T-helper 1 cell treated with Interleukin-12 subunit alpha and Interleukin-12 subunit beta and Interleukin-4 antibody, amounts not matched to agents 30 μg/mL and 1 μg/mL, for 36 hours (primary cell): ENCODE measurements around the gene UNC5A.

Experiments
- H3K27ac Mint-ChIP-seq: one replicate; pipeline ENCODE4 v1.8.0; 2021; ENCODE audit warnings: mild to moderate bottlenecking, mixed read lengths
- H3K27me3 Mint-ChIP-seq: one replicate; pipeline ENCODE4 v1.8.0; 2021; ENCODE audit warnings: low read depth, mixed read lengths
- H3K36me3 Mint-ChIP-seq: one replicate; pipeline ENCODE4 v1.8.0; 2021; ENCODE audit warnings: low read depth, mixed read lengths
- H3K4me1 Mint-ChIP-seq: one replicate; pipeline ENCODE4 v1.8.0; 2021; ENCODE audit warnings: low read depth, mixed read lengths
- H3K4me3 Mint-ChIP-seq: one replicate; pipeline ENCODE4 v1.8.0; 2021; ENCODE audit warnings: mild to moderate bottlenecking, moderate library complexity, mixed read lengths
- H3K9me3 Mint-ChIP-seq: one replicate; pipeline ENCODE4 v1.8.0; 2021; ENCODE audit warnings: mixed read lengths

The UNC5A gene

DNA sequence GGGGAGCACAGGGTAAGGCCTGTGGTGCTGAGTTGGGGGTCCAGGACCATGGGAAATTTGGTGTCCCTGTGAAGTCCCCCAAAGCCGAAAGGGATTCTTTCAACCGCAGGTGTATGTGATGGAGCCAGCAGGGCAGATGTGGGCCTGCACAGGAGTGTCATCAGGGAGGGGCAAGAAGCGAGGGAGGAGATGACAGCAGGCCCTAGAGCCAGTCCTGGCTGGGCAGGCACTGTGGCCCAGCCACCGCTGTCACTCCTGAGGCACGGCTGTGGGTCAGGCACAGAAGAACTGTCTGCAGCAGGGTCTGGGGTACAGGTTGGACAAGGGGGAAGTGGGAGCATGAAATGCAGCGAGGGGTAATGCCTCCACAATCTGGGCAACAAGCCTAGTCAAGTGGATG is 83.9 kb downstream of the UNC5A start:
- Mint-ChIP-seq H3K4me3 (no peak overlapping the region), H3K27ac (no peak overlapping the region), H3K27me3 (no peaks in the 10 kb centered on the region), H3K9me3 (no peaks in the 10 kb centered on the region), H3K4me1 (peaks cover 10% of the 10 kb centered on the region), H3K36me3 (peaks cover 2% of the 10 kb centered on the region)

DNA sequence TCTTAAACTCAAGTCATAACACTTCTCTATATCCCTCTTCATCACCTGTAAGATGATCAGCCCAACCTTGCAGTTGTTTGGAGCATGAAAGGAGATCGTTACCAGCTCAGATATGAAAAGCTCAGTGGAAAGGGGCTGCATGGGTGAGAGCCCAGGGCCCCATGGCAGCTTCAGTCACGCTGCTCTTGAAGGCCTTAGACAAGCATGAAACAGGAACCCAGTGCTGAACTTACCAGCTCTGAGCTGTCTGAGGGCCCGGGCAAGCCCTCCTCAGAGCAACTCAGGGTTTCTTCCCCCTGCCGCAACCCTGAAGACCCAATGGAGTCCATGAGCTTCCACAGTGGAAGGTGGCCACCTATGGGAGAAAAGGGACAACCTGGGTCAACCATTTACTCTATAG is 85.5 kb downstream of the UNC5A start:
- no peak overlapping the region for H3K4me3 Mint-ChIP-seq
- H3K4me1 Mint-ChIP-seq, result peaks cover 20% of the 10 kb centered on the region
- H3K36me3 Mint-ChIP-seq, result peaks cover 4% of the 10 kb centered on the region
- no peaks in the 10 kb centered on the region for H3K9me3 Mint-ChIP-seq
- no peak overlapping the region for H3K27ac Mint-ChIP-seq
- no peaks in the 10 kb centered on the region for H3K27me3 Mint-ChIP-seq

DNA sequence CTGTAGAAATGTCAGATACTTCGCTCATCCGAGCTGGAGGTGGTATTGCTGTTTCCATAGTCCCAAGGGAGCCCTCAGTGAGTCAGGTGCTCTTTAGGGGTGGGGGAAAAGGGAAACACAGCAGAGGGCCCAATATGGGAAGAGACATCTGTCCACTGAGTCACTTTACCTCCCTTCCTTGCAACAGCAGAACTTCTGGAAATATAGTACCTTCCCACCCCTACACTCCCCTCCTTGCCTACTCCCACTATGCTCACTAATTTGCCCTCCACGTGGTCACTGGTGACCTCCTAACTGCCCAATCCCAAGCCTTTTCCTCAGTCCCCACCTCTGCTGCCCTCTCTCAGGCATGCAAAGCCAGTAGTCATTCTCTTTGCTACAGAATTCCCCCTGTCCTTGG is 86.9 kb downstream of the UNC5A start:
- no peaks in the 10 kb centered on the region for H3K27me3 Mint-ChIP-seq
- peaks cover 13% of the 10 kb centered on the region for H3K36me3 Mint-ChIP-seq
- H3K9me3 Mint-ChIP-seq, result no peaks in the 10 kb centered on the region
- H3K27ac Mint-ChIP-seq, result no peak overlapping the region
- H3K4me1 Mint-ChIP-seq, result peaks cover 31% of the 10 kb centered on the region
- no peak overlapping the region for H3K4me3 Mint-ChIP-seq

DNA sequence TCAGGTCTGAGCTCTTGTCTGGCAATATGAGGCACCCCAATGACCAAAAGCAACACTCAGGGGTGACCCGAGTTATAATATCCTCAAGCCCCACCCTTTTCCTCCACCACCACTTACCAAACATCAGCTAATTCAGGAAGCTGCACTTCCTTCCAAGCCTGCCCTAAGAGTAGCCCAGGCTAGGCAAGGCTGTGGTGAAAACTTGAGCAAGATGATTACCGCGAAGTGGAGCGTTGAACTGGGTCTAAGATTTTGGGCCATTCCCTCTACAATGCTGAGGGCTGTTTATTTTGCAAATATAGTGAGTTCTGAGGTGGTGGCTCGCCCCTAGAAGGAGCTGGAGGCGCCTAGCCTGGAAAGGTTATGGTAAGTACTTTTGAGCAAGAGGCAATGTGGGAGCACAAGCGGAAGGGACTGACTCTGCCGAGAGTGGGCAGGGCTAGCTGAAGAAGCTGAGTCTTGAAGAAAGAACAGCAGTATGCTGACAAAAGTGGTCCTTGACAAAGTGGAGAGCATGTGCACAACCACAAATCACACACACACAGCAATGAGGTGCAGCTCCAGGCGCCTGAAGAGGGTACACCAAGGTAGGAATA is 89.0 kb downstream of the UNC5A start, which contains the start of gene HK3:
Gene HK3, minus strand, starts transcription at position 51 of the 596 bp plus-strand sequence. CDS start 3,187 bp downstream, outside the sequence.
- H3K36me3 Mint-ChIP-seq, result peaks cover 27% of the 10 kb centered on the region
- H3K4me1 Mint-ChIP-seq, result peaks cover 36% of the 10 kb centered on the region
- peak within 1 kb of the TSS; percentile 30 for H3K4me3 Mint-ChIP-seq
- peak within 1 kb of the TSS; percentile 44 for H3K27ac Mint-ChIP-seq
- H3K9me3 Mint-ChIP-seq, result no peaks in the 10 kb centered on the region
- H3K27me3 Mint-ChIP-seq, result no peaks in the 10 kb centered on the region

DNA sequence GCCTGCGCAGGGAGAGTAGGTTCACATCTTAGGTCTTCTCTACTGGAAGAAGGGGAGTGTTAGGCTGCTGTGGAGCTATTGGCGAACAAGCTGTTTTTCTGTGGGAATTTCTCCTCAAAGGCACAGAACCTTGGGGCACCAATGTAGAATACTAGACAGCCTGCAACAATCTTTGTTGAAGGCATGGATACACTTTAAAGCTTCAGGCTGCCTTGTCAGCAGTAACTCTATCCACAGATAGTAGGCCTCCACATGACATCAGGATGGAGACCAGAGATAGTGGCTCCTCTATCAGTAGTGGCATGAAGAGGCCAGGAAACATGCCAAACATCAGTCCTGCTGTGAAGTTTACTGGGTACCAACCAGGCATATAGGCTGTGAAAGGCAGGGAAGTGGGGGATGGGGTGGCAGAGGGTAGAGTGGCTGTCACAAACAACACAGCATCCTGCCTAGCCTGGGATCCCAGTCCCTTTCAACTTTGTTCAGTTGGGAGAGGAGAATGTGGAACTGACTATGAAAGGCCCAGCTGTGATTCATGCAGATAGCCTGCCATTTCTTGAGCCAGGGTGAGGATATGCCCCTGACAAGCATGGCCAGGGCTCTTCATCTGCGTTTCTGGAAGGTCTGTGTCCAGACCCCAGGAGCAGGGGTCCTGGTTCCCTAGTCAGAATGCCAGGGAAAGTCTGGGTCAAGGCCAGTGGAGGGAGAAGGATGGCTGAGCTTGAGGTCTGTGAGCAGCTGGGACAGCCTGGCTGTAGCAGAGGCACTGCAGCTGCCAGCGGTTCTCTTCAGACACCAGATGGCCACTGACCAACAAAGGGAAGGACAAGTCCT is 89.8 kb downstream of the UNC5A start:
- Mint-ChIP-seq H3K9me3 (no peaks in the 10 kb centered on the region), H3K36me3 (peaks cover 34% of the 10 kb centered on the region), H3K27me3 (no peaks in the 10 kb centered on the region), H3K4me3 (no peak overlapping the region), H3K4me1 (peaks cover 36% of the 10 kb centered on the region), H3K27ac (no peak overlapping the region)

DNA sequence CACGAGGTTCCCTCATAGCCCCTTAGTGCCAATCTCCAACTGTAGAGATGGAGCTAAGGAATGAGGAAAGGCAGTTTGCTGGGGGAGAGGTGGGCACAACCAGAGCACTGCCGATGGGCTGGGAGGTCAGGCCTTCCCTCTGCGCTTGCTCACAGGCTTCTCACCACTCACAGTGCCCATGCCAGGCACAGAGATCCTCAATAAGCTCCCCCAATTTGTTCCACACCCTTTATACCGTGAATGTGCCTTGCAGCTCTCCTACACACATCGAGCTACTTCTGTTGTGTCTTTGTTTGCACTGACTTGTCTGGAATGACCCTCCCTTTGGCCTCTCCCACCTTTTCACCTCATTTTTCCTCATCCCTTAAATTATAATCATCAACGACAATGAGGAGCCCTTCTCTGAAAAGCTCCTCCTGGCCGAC is 90.4 kb downstream of the UNC5A start:
- Mint-ChIP-seq H3K36me3 (peaks cover 40% of the 10 kb centered on the region), H3K27ac (no peak overlapping the region), H3K4me3 (no peak overlapping the region), H3K9me3 (no peaks in the 10 kb centered on the region), H3K4me1 (peaks cover 33% of the 10 kb centered on the region), H3K27me3 (no peaks in the 10 kb centered on the region)

DNA sequence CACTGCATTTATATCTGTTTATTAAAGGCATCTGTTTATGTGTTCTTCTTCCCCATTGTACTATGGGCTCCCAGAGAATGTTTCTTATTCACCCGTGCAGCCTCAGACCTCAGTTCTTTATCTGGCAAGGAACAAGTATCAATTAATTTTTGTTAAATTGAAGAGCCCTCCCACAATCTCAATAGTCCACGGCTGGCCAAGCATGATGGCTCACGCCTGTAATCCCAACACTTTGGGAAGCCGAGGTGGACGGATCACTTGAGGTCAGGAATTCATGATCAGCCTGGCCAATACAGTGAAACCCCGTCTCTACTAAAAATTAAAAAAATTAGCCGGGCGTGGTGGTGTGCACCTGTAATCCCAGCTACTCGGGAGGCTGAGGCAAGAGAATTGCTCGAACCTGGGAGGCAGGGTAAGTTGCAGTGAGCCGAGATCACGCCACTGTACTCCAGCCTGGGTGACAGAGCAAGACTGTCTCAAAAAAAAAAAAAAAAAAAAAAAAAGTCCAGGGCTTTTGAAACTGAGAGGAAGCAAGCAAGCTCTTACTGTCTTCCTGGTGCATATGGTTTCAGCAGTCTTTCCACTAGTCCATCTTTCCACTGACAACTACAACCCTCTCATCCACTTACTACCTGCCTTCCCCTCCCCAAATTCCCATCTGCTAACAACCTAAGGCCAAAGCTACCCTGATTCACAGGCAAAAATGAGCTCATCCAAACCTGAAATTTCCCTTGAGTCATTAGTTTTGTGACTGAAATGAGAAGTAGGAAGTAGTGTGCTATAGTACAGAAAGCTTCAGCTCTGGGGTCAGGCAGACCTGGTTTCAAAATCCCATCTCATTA is 91.1 kb downstream of the UNC5A start:
- H3K27me3 Mint-ChIP-seq, result no peaks in the 10 kb centered on the region
- H3K4me1 Mint-ChIP-seq, result peaks cover 33% of the 10 kb centered on the region
- H3K9me3 Mint-ChIP-seq, result no peaks in the 10 kb centered on the region
- H3K36me3 Mint-ChIP-seq, result peaks cover 44% of the 10 kb centered on the region
- no peak overlapping the region for H3K4me3 Mint-ChIP-seq
- H3K27ac Mint-ChIP-seq, result peak overlapping the region; percentile 77

DNA sequence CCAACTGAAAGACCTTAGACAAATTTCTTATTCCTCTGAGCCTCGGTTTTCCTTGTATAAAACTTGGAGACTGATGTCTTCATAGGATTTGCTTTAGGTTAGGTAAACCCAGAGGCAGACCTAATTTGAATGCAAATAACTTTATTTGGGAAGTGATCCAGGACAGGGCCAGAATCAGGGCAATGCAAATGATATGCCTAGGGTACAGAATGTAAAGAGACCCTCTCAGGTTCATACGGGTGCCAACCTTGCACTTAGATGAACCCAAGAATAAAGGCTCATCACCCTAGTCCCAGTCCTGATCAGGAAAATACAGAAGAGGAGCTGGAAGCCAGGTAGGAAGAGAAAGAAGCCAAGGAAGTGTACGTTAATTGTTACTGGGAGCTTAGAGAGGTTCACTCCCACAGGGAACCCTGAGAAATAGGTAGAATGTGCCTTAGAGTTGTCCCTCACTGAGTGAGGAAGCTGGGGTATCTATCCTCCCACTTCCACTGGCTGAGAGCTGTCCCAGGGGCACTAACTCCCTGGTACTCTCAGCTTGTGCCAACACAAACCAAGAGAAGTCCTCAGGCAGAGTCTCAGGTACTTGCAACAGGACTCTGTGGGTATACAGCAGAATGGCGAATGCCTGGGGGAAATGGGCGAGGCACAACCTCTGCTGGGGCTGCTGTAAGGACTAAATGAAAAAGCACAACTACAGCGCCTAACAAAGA is 91.9 kb downstream of the UNC5A start:
- Mint-ChIP-seq H3K27ac (peak overlapping the region; percentile 77), H3K36me3 (peaks cover 46% of the 10 kb centered on the region), H3K27me3 (no peaks in the 10 kb centered on the region), H3K4me3 (no peak overlapping the region), H3K4me1 (peaks cover 31% of the 10 kb centered on the region), H3K9me3 (no peaks in the 10 kb centered on the region)

DNA sequence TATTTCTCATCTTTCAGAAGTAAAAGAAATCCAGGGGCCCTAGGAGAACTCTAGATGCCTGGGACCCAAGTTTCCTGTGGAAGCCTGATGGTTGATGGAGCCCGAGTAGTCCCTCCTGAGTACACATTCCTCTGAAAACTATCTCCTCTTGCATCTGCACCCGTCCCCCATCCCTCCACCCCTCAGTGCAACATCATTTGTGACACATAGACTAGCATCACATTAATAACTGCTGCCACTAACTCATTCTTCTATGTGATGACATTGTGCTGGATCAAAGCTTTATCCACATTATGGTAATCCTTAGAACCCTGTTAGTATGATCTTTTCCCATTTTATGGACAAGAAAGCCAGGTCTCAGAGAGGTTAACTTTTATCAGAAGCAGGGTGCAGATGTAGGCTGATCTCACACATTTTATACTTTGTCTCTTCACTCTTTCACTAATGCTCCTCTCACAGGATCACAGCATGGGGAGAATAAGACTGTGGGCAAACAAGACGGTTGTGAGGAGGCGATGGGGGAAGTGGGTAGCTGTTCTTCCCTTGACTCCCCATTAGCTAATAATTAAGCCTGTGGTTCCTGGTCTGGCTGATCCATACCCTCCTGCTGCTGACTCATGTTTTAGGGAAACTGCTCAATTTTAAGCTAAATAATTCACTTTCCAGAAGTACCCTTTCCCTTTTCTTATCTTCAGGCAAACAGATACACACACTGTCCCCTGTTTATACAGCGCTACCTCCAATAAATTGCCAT is 92.7 kb downstream of the UNC5A start:
- H3K9me3 Mint-ChIP-seq, result no peaks in the 10 kb centered on the region
- peaks cover 31% of the 10 kb centered on the region for H3K4me1 Mint-ChIP-seq
- H3K27ac Mint-ChIP-seq, result peak overlapping the region; percentile 6
- H3K27me3 Mint-ChIP-seq, result no peaks in the 10 kb centered on the region
- peaks cover 51% of the 10 kb centered on the region for H3K36me3 Mint-ChIP-seq
- H3K4me3 Mint-ChIP-seq, result no peak overlapping the region

DNA sequence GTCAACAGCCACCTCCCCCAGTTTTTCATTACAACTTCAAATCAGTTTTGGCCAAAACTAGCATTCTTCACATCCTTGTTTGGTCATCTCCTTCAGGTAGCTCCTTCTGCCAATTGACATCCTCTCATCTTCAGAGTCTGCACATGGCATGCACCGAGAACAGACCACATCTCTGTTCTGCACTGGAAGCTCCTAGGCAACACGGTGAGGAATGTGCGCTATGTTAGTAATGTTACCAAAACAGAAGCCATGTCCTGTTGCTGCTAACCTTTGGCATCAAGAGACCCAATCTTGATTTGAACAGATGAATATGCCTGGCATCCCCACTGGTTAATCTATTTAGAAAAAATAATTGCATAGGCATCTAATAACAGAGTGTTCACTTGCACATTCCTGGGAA is 93.9 kb downstream of the UNC5A start:
- Mint-ChIP-seq H3K9me3 (no peaks in the 10 kb centered on the region), H3K27me3 (no peaks in the 10 kb centered on the region), H3K36me3 (peaks cover 56% of the 10 kb centered on the region), H3K4me3 (no peak overlapping the region), H3K27ac (no peak overlapping the region), H3K4me1 (peaks cover 27% of the 10 kb centered on the region)

DNA sequence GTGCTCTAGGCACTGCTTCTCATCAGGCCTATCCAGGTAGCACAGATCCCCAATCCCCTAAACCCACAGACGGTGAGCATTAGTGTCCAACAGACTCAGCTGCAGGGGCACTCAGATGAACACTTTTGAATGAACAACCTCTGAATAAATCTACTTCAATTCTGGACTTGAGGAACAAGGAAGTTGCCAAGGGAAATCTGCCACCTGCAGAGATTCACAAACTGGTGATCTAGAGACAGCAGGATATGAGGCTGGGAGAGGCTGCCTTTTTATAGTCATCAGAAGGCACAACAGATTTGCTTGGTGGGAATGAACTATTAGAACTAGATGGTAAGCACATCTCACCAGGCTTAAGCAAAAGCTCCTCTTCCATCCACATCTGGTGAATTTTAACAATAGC is 95.8 kb downstream of the UNC5A start:
- peaks cover 13% of the 10 kb centered on the region for H3K4me1 Mint-ChIP-seq
- no peaks in the 10 kb centered on the region for H3K9me3 Mint-ChIP-seq
- no peak overlapping the region for H3K4me3 Mint-ChIP-seq
- H3K36me3 Mint-ChIP-seq, result peaks cover 50% of the 10 kb centered on the region
- no peak overlapping the region for H3K27ac Mint-ChIP-seq
- H3K27me3 Mint-ChIP-seq, result no peaks in the 10 kb centered on the region

DNA sequence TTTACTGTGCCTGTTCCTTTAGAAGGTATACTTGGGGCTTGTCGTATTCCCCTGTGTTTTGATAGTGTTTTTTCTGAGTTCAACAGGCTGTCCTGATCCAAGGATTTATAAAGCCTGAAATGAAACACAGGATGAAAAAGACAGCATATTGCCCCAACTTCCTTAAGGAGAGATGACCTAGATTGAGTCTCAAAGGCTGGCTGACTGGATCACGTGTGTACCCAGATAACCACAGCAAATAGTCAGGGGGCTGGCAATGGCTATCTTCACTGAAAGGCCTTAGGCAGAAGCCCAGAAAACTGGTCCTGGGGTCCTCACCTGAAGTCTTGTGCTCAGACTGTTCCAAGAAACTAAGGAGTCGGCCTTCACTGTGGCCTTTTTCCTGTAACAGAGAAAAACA is 96.4 kb downstream of the UNC5A start:
- Mint-ChIP-seq H3K36me3 (peaks cover 51% of the 10 kb centered on the region), H3K4me1 (peaks cover 13% of the 10 kb centered on the region), H3K9me3 (no peaks in the 10 kb centered on the region), H3K27me3 (no peaks in the 10 kb centered on the region), H3K27ac (no peak overlapping the region), H3K4me3 (no peak overlapping the region)

DNA sequence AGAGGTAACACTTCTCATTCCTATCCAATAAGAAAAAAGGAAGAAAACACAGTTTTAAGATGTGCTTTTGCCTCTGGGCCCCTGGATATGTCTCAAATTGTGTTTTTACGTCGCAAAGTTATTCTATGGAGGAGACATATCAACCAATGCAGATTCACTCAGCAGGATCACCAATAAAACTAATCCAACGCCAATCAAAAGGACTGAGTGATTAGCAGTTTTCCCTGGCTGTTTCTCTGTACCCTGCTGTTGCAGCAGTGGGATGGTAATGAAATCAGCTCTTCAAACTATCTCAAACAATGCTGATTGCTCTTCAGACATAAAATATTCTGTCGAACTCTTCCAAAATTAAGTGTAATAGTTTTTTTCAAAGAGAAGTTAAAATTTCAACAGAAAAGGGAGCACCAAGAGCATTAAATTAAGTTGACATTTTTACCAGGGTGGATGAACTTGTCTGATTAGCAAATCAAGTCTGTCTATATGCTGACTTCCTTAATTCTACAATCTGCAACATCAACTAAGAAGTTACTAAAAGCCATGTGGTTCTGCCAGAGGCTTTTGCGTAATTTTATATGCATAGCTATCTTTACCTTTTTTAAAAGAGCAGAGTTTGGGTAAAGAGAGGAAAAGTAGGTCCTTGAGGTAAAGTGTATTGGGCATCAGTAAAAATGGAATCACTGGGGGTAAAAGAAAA is 98.5 kb downstream of the UNC5A start:
- Mint-ChIP-seq H3K4me3 (no peak overlapping the region), H3K36me3 (peaks cover 40% of the 10 kb centered on the region)

More for the DNA sequence above, 98.5 kb downstream of the UNC5A start:
- peak overlapping the region; percentile 43 for H3K27ac Mint-ChIP-seq
- H3K9me3 Mint-ChIP-seq, result no peaks in the 10 kb centered on the region
- H3K4me1 Mint-ChIP-seq, result peaks cover 3% of the 10 kb centered on the region
- no peaks in the 10 kb centered on the region for H3K27me3 Mint-ChIP-seq
